GM12878 (cell line): Measurements from ENCODE around the gene USP37. TPM values are rescaled to one million over a fixed set of nuclear protein-coding genes. Genes with fewer than 3 reads are reported as not detected.

Experiments used
- ATAC-seq: fragments of 200-7000 bp; cut with Tn5 transposase; 3 replicates; pipeline ENCODE4 v1.9.1; 2020; ENCODE audit warnings: mild to moderate bottlenecking, moderate library complexity
- BruUV-seq: library from RNA; stranded (reverse); fragments of 400-500 nt; replicated peaks from 2 replicates; lab custom pipeline; 2021; lab: Mats Ljungman, UMichigan
- CTCF ChIA-PET: fragments of 300-600 bp; sonication (Branson Sonifier 250); formaldehyde crosslinking; extraction: SDS; loops from one replicate; lab custom pipeline; 2021; ENCODE audit warnings: inconsistent platforms; lab: Yijun Ruan, JAX
- POLR2A ChIA-PET: fragments of 350-600 bp; formaldehyde crosslinking; extraction: SDS; loops from one replicate; lab custom pipeline; 2021; ENCODE audit warnings: inconsistent platforms; lab: Charles Lee
- RAD21 ChIA-PET: fragments of 300-600 bp; sonication (Branson Sonifier 250); formaldehyde crosslinking; loops from one replicate; lab custom pipeline; 2023; ENCODE audit warnings: antibody characterized with exemption; ENCODE audit not compliant: unreplicated experiment; lab: Charles Lee
- SMC1A ChIA-PET: fragments of 300-600 bp; sonication (Branson Sonifier 250); formaldehyde crosslinking; loops from one replicate; lab custom pipeline; 2023; ENCODE audit not compliant: unreplicated experiment, uncharacterized antibody; lab: Charles Lee
- DNase-seq: peaks from one replicate; pipeline ENCODE4 v3.0.0-alpha.2; 2011; ENCODE audit warnings: low read depth, low spot score
- FAIRE-seq: peaks from 3 replicates; lab custom pipeline; 2011; peaks lifted over from hg19 to GRCh38; lab: Jason Lieb, UNC
- H2AFZ ChIP-seq: 2 replicates; pipeline ENCODE4 v1.6.0; 2011; ENCODE audit warnings: low read depth, low read length, control low read depth; ENCODE audit not compliant: control insufficient read depth
- H3K27ac ChIP-seq: 2 replicates; pipeline ENCODE4 v1.5.1; 2011; ENCODE audit warnings: control low read depth; ENCODE audit not compliant: control insufficient read depth, insufficient read depth
- H3K27me3 ChIP-seq, 2 experiments: replicated peaks in 1 of 2; 2 replicates each; pipeline versions ENCODE4 v1.6.0 to v1.6.1; 2011; ENCODE audit warnings: low read length in 1 of 2; ENCODE audit not compliant: control insufficient read depth in 2 of 2, insufficient read depth in 2 of 2
- H3K36me3 ChIP-seq, 2 experiments: 2 replicates each; pipeline ENCODE4 v1.5.1; 2011; ENCODE audit warnings: low read length in 1 of 2; ENCODE audit not compliant: control insufficient read depth in 2 of 2, insufficient read depth in 2 of 2
- H3K4me1 ChIP-seq: 2 replicates; pipeline ENCODE4 v1.6.1; 2011; ENCODE audit warnings: mild to moderate bottlenecking, low read length, moderate library complexity, mixed read lengths; ENCODE audit not compliant: control insufficient read depth, insufficient read depth
- H3K4me2 ChIP-seq: 2 replicates; pipeline ENCODE4 v1.6.0; 2011; ENCODE audit warnings: control low read depth; ENCODE audit not compliant: control insufficient read depth, insufficient read depth
- H3K4me3 ChIP-seq: fragments of 200-600 bp; sonication (generic); 2 replicates; pipeline ENCODE4 v1.5.1; 2016
- H3K79me2 ChIP-seq: 2 replicates; pipeline ENCODE4 v1.6.0; 2011; ENCODE audit warnings: low read length; ENCODE audit not compliant: control insufficient read depth, insufficient read depth
- H3K9ac ChIP-seq: 2 replicates; pipeline ENCODE4 v1.8.0; 2011; ENCODE audit warnings: low read length, control low read depth, mixed read lengths; ENCODE audit not compliant: control insufficient read depth, insufficient read depth
- H3K9me3 ChIP-seq: replicated peaks from 3 replicates; pipeline ENCODE4 v1.5.1; 2011; ENCODE audit warnings: mild to moderate bottlenecking, low read length; ENCODE audit not compliant: control insufficient read depth, insufficient read depth
- H4K20me1 ChIP-seq: 2 replicates; pipeline ENCODE4 v1.6.0; 2011; ENCODE audit not compliant: control insufficient read depth, insufficient read depth
- FOXK2 ChIP-seq: fragments of 450-650 bp; IDR thresholded peaks from 2 replicates; pipeline ENCODE4 v1.6.1; 2017; ENCODE audit warnings: mild to moderate bottlenecking, moderate library complexity
- IKZF1 ChIP-seq: fragments of 450-650 bp; conservative IDR thresholded peaks from 2 replicates; pipeline ENCODE4 v1.6.1; 2017; ENCODE audit warnings: antibody characterized with exemption, mild to moderate bottlenecking
- JUNB ChIP-seq: IDR thresholded peaks from 2 replicates; pipeline ENCODE4 v1.6.1; 2016; ENCODE audit warnings: antibody characterized with exemption, mild to moderate bottlenecking
- JUND ChIP-seq: IDR thresholded peaks from 2 replicates; pipeline ENCODE4 v1.6.1; 2012; ENCODE audit warnings: low read depth, mild to moderate bottlenecking, low read length, improper control_type of control experiment, moderate library complexity
- NBN ChIP-seq: fragments of 450-650 bp; IDR thresholded peaks from 2 replicates; pipeline ENCODE4 v1.6.1; 2016
- RAD21 ChIP-seq: IDR thresholded peaks from 2 replicates; pipeline ENCODE4 v1.6.1; 2011; ENCODE audit warnings: mild to moderate bottlenecking, low read depth, low read length, moderate library complexity; ENCODE audit not compliant: insufficient read depth
- SP1 ChIP-seq: IDR thresholded peaks from one replicate; pipeline ENCODE4 v1.6.1; 2011; ENCODE audit warnings: low read depth, low read length
- WRNIP1 ChIP-seq: IDR thresholded peaks from 2 replicates; pipeline ENCODE4 v1.6.1; 2011; ENCODE audit warnings: low read depth, low read length, improper control_type of control experiment, borderline replicate concordance
- ZNF274 ChIP-seq: IDR thresholded peaks from one replicate; pipeline ENCODE4 v1.8.0; 2011; ENCODE audit not compliant: insufficient read length, insufficient read depth
- WGBS: methylation state at CpG from one replicate; pipeline ENCODE4 v1.1.6; 2016; ENCODE audit warnings: low lambda C conversion rate; ENCODE audit not compliant: insufficient replicate concordance, insufficient coverage; ENCODE audit errors: missing lambda C conversion rate; 5-methylcytosine and 5-hydroxymethylcytosine counted together
- in situ Hi-C: fragments of 300-500 bp; cut with MboI; formaldehyde crosslinking; loops from 9 replicates; pipeline ENCODE4 v1.14.3; 2018; ENCODE audit warnings: mixed read lengths
- intact Hi-C: fragments of 100-400 bp; cut with micrococcal nuclease; formaldehyde crosslinking; loops from one replicate; pipeline ENCODE4 v1.14.2; 2022; ENCODE audit not compliant: unreplicated experiment
- polyA plus RNA-seq, 11 experiments: library from polyadenylated mRNA; depleted of rRNA in 4 of 11; unstranded in 6 of 11; stranded (reverse) in 5 of 11; fragments of >200 nt; fragmentation: Nextera tagmentation in 4 of 11; fragmentation: Illumina TruSeq in 1 of 11; extraction: Ambion mirVana in 4 of 11; extraction: Trizol in 1 of 11; gene quantifications; 1 replicate in 1 of 11; 2 replicates in 10 of 11; pipeline versions ENCODE4 v1.2.1 to v1.2.3, GENCODE V29; 2011 to 2016; ENCODE audit warnings: inconsistent platforms in 2 of 11, missing spikeins in 2 of 11, low read depth in 1 of 11
- total RNA-seq, 4 experiments: library from RNA; depleted of rRNA in 3 of 4; stranded (reverse); fragments of >200 nt in 3 of 4; fragmentation: Illumina TruSeq in 1 of 4; extraction: Trizol in 1 of 4; gene quantifications; 2 replicates each; pipeline versions ENCODE4 v1.2.1 to v1.2.3, GENCODE V29; 2013 to 2021
- TF ChIP-seq, protein P1 (sequence below): fragments of 450-650 bp; IDR thresholded peaks from 2 replicates; pipeline ENCODE4 v1.6.1; 2017; ENCODE audit warnings: mild to moderate bottlenecking, moderate library complexity
- TF ChIP-seq, protein P2 (sequence below), 3 experiments: IDR thresholded peaks in 2 of 3; conservative IDR thresholded peaks in 1 of 3; 2 replicates each; pipeline ENCODE4 v1.5.1; 2011; ENCODE audit warnings: low read depth in 3 of 3, low read length in 3 of 3, mild to moderate bottlenecking in 3 of 3, control low read depth in 2 of 3, moderate library complexity in 2 of 3, inconsistent platforms in 1 of 3, mixed read lengths in 1 of 3; ENCODE audit not compliant: control insufficient read depth in 2 of 3, insufficient read depth in 1 of 3; ENCODE audit errors: extremely low read depth in 1 of 3

USP37 gene
- total and polyA plus RNA-seq, 10 of the 15 experiments (the other 5 are each of a cell fraction or from before 2014, with no cell fraction given) = 2.8 to 16.0 (median 10.4) TPM

DNA sequence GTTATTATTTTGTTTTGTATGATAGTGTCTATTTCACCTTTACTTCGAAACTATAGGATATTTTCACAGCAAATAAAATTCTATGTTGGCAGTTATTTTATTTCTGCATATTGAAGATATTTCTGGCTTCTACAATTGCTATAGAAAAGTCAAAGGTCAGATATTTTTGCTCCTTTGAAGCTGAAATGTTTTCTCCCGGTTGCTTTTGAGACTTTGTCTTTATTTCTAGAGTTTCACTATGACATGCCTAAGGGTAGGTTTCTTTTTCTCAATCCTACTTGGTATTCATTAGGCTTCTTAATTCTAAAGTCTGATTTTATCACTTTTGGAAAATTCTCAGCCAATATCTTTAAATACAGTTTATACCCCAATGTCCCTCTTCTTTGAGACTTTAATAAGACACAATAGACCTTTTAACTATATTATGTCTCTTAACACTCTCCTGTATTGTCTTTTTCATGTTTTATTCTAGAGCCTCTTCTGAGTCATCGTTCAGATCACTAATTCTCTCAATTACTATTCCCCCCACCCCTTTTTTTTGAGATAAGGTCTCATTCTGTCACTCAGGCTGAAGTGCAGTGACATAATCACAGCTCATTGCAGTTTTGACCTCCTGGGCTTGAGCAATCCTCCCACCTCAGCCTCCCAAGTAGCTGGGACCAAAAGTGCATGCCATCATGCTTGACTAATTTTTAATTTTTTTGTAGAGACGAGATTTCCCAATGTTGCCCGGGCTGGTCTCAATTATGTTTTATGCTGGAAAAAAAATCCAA, 50.5 kb downstream of the USP37 start (continued):
- TF ChIP-seq, protein P1, sequence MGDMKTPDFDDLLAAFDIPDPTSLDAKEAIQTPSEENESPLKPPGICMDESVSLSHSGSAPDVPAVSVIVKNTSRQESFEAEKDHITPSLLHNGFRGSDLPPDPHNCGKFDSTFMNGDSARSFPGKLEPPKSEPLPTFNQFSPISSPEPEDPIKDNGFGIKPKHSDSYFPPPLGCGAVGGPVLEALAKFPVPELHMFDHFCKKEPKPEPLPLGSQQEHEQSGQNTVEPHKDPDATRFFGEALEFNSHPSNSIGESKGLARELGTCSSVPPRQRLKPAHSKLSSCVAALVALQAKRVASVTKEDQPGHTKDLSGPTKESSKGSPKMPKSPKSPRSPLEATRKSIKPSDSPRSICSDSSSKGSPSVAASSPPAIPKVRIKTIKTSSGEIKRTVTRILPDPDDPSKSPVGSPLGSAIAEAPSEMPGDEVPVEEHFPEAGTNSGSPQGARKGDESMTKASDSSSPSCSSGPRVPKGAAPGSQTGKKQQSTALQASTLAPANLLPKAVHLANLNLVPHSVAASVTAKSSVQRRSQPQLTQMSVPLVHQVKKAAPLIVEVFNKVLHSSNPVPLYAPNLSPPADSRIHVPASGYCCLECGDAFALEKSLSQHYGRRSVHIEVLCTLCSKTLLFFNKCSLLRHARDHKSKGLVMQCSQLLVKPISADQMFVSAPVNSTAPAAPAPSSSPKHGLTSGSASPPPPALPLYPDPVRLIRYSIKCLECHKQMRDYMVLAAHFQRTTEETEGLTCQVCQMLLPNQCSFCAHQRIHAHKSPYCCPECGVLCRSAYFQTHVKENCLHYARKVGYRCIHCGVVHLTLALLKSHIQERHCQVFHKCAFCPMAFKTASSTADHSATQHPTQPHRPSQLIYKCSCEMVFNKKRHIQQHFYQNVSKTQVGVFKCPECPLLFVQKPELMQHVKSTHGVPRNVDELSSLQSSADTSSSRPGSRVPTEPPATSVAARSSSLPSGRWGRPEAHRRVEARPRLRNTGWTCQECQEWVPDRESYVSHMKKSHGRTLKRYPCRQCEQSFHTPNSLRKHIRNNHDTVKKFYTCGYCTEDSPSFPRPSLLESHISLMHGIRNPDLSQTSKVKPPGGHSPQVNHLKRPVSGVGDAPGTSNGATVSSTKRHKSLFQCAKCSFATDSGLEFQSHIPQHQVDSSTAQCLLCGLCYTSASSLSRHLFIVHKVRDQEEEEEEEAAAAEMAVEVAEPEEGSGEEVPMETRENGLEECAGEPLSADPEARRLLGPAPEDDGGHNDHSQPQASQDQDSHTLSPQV = 0 out of 2 replicates have a peak, but pooled peaks have one; percentile 26
- TF ChIP-seq FOXK2 = no peak
- no peak for TF ChIP-seq NBN
- no peak for TF ChIP-seq SP1
- peak; percentile 87 for TF ChIP-seq JUNB
- TF ChIP-seq JUND = 0 out of 2 replicates have a peak, but pooled peaks have one; percentile 42
- no peak for TF ChIP-seq ZNF274

DNA sequence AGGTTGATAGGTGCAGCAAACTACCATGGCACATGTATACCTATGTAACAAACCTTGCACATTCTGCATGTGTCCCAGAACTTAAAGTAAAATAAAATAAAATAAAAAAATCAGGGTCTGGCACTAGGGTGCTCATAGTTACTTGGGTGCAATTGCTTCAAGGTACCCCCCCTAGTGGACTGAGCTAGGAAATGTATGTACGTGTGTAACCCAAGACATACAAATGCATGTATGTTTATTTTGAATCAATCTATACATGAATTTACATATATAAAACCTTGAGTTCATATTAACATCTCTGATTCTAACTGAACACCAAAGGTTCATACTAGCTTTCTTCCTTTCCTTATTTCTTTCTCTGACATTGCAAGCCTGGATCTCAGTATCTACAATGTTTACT, 51.5 kb downstream of the USP37 start:
- H3K36me3 ChIP-seq = peaks cover 1 to 3% of the 10 kb centered on the region in 2 experiments; a peak in 3 of 4 replicates
- WGBS = 54% methylated on average over 1 of the region's 1 CpG
- ChIA-PET SMC1A (interaction anchor here (0.8 to 2.8 kb wide), 8 partner anchors 9 to 215 kb away, joined by 3 to 8 read pairs (median 4); no protein-coding TSS in a partner anchor), CTCF (interaction anchor here (0.6 to 2.1 kb wide), 12 partner anchors 9 to 244 kb away, joined by 3 to 7 read pairs (median 3); no protein-coding TSS in a partner anchor), POLR2A (interaction anchor here (0.6 to 1.2 kb wide), 3 partner anchors 9 to 53 kb away, joined by 3 read pairs; no protein-coding TSS in a partner anchor), RAD21 (no interaction called here)
- peak; percentile 47 for FAIRE-seq
- intact Hi-C loops (loop anchor here (5.0 kb wide), 1 partner anchor 51 kb away; the partner anchor contains the start of genes CNOT9 and USP37), in situ Hi-C loops (no loop called here)
- BruUV-seq = no TSS peak
- no peak for DNase-seq
- no peak overlapping the region for H2AFZ ChIP-seq
- peaks cover 5% of the 10 kb centered on the region for H3K9me3 ChIP-seq
- peaks cover 31% of the 10 kb centered on the region for H3K4me1 ChIP-seq
- peak; percentile 56 for ATAC-seq
- H3K9ac ChIP-seq = no peak overlapping the region
- no peaks in the 10 kb centered on the region for H4K20me1 ChIP-seq
- 0 out of 2 replicates have a peak overlapping the region, but pooled peaks have one; percentile 8 for H3K4me3 ChIP-seq
- H3K4me2 ChIP-seq = peak overlapping the region; percentile 6
- no peaks in the 10 kb centered on the region for H3K27me3 ChIP-seq
- H3K27ac ChIP-seq = peak overlapping the region; percentile 81
- no peaks in the 10 kb centered on the region; the same call in none of the 2 replicates for H3K79me2 ChIP-seq
- TF ChIP-seq RAD21 = peak; percentile 11; the same call in 1 of the 2 replicates
- no peak for TF ChIP-seq IKZF1
- TF ChIP-seq WRNIP1 = no peak
- TF ChIP-seq, protein P2, sequence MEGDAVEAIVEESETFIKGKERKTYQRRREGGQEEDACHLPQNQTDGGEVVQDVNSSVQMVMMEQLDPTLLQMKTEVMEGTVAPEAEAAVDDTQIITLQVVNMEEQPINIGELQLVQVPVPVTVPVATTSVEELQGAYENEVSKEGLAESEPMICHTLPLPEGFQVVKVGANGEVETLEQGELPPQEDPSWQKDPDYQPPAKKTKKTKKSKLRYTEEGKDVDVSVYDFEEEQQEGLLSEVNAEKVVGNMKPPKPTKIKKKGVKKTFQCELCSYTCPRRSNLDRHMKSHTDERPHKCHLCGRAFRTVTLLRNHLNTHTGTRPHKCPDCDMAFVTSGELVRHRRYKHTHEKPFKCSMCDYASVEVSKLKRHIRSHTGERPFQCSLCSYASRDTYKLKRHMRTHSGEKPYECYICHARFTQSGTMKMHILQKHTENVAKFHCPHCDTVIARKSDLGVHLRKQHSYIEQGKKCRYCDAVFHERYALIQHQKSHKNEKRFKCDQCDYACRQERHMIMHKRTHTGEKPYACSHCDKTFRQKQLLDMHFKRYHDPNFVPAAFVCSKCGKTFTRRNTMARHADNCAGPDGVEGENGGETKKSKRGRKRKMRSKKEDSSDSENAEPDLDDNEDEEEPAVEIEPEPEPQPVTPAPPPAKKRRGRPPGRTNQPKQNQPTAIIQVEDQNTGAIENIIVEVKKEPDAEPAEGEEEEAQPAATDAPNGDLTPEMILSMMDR (IDR thresholded peaks at IDR 0.05 in 2 of 3, conservative IDR thresholded peaks at IDR 0.05 in 1 of 3; ENCODE audit: control insufficient read depth in 2 of 3, extremely low read depth in 1 of 3, insufficient read depth in 1 of 3, low read depth in 3 of 3, low read length in 3 of 3) = peak in 2 of 3 experiments; percentile 27 to 45; a peak in 4 of 6 replicates
- TF ChIP-seq, all 136 proteins: peak for 2
